Keratinocyte (primary cell): ENCODE results near the gene SSTR5.

ENCODE experiments used
- EZH2 ChIP-seq: IDR thresholded peaks from one replicate; pipeline ENCODE4 v1.6.1; 2012; ENCODE audit warnings: inconsistent platforms, mild to moderate bottlenecking, low read length, moderate library complexity
- TF ChIP-seq, protein P1 (sequence below), 3 experiments: IDR thresholded peaks in 1 of 3; conservative IDR thresholded peaks in 1 of 3; optimal IDR thresholded peaks in 1 of 3; 2 replicates in 2 of 3; 3 replicates in 1 of 3; pipeline versions ENCODE3 to v1.5.1; 2011; ENCODE audit warnings: low read length in 3 of 3, mild to moderate bottlenecking in 3 of 3, moderate library complexity in 2 of 3, control low read depth in 1 of 3, inconsistent platforms in 1 of 3; ENCODE audit not compliant: insufficient read depth in 2 of 3; ENCODE audit errors: extremely low read depth in 1 of 3

DNA sequence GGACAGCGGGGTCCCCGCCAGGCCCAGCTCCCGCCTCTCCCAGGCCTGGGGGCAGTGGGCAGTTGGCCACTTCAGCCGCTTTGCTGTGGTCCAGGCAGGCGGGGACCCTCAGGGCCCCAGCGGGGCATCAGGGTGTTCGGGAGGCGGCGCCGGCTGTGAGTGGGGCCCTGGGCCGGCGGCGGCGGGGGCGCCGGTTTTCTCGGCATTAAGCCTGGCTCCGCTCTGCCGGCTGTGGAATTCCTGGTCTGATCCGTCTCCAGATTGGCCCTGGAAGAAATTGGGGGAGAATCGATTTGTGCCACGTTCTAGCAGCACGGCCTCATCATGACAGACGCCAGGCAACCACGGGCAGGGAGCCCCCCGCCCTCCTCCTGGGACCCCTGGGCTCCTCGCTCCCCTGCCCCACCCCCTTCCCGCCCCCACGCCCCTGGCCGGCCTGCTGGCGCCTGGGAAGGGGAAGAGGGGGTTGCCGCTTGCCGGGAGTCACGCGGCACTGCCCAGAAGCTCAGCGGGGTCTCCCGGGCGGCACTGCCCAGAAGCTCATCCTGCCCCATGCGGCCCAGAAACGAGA lies 28.6 kb upstream of the SSTR5 start:
- TF ChIP-seq, protein P1, sequence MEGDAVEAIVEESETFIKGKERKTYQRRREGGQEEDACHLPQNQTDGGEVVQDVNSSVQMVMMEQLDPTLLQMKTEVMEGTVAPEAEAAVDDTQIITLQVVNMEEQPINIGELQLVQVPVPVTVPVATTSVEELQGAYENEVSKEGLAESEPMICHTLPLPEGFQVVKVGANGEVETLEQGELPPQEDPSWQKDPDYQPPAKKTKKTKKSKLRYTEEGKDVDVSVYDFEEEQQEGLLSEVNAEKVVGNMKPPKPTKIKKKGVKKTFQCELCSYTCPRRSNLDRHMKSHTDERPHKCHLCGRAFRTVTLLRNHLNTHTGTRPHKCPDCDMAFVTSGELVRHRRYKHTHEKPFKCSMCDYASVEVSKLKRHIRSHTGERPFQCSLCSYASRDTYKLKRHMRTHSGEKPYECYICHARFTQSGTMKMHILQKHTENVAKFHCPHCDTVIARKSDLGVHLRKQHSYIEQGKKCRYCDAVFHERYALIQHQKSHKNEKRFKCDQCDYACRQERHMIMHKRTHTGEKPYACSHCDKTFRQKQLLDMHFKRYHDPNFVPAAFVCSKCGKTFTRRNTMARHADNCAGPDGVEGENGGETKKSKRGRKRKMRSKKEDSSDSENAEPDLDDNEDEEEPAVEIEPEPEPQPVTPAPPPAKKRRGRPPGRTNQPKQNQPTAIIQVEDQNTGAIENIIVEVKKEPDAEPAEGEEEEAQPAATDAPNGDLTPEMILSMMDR (optimal IDR thresholded peaks at IDR 0.05 in 1 of 3, IDR thresholded peaks at IDR 0.05 in 1 of 3, conservative IDR thresholded peaks at IDR 0.05 in 1 of 3; ENCODE audit: extremely low read depth in 1 of 3, insufficient read depth in 2 of 3, low read length in 3 of 3), result no peak
- no peak for TF ChIP-seq EZH2
